GM18870 (cell line): ENCODE data around the gene SIKE1.
"Not testable (repeated sequence)": the region's sequence is repeated elsewhere in the genome, so short reads cannot be mapped to it uniquely, and the experiment has no call there.

ENCODE experiments used
- ATAC-seq: cut with Tn5 transposase; IDR thresholded peaks from one replicate; pipeline ENCODE4 v1.9.1; 2021; ENCODE audit warnings: moderate library complexity; ENCODE audit not compliant: unreplicated experiment

The SIKE1 gene

GRCh38 chr1:114780344-114781226 is at the start of gene SIKE1:
SIKE1 (minus strand) TSS chr1:114780685; CDS start chr1:114780607, 78 bp downstream.
- ATAC-seq = peak; percentile 95

GRCh38 chr1:114830075-114830474 is 49.6 kb upstream of the SIKE1 start:
- not testable (repeated sequence) for ATAC-seq

GRCh38 chr1:114828251-114828650 is 47.8 kb upstream of the SIKE1 start:
- no peak for ATAC-seq

- ATAC-seq = no peak
Measured at GRCh38 chr1:114821978-114822377, 41.5 kb upstream of the SIKE1 start.

- no peak for ATAC-seq
Measured at GRCh38 chr1:114820392-114820791, 39.9 kb upstream of the SIKE1 start.

- ATAC-seq = no peak
Measured at GRCh38 chr1:114819869-114820268, 39.4 kb upstream of the SIKE1 start.

- ATAC-seq = not testable (repeated sequence)
Measured at GRCh38 chr1:114804449-114804848, 24.0 kb upstream of the SIKE1 start.

- ATAC-seq = peak; percentile 89
Measured at GRCh38 chr1:114803001-114803400, 22.5 kb upstream of the SIKE1 start.

- ATAC-seq = no peak
Measured at GRCh38 chr1:114794038-114794437, 13.6 kb upstream of the SIKE1 start.

GRCh38 chr1:114790581-114790980 is 10.1 kb upstream of the SIKE1 start:
- ATAC-seq = not testable (repeated sequence)

- not testable (repeated sequence) for ATAC-seq
Measured at GRCh38 chr1:114786440-114786839, 6.0 kb upstream of the SIKE1 start.

- no peak for ATAC-seq
Measured at GRCh38 chr1:114782476-114782875, 2.0 kb upstream of the SIKE1 start.

GRCh38 chr1:114779722-114780121 is 763 bp downstream of the SIKE1 start:
- no peak for ATAC-seq

- ATAC-seq = not testable (repeated sequence)
Measured at GRCh38 chr1:114776726-114777125, 3.8 kb downstream of the SIKE1 start.

GRCh38 chr1:114771992-114772391 is 8.5 kb downstream of the SIKE1 start:
- no peak for ATAC-seq

- ATAC-seq = no peak
Measured at GRCh38 chr1:114770989-114771388, 9.5 kb downstream of the SIKE1 start.

GRCh38 chr1:114764689-114765088 is 15.8 kb downstream of the SIKE1 start:
- ATAC-seq = no peak

GRCh38 chr1:114758256-114758832 is 22.1 kb downstream of the SIKE1 start:
- no peak for ATAC-seq

GRCh38 chr1:114757455-114758255 is 22.8 kb downstream of the SIKE1 start, which contains the start of gene CSDE1:
CSDE1 (minus strand) TSS chr1:114757984; CDS start chr1:114739890, 18,094 bp downstream.
- peak; percentile 71 for ATAC-seq

GRCh38 chr1:114756949-114757454 is 23.5 kb downstream of the SIKE1 start:
- ATAC-seq = peak; percentile 4
